Calu3 (cell line): ENCODE data around the gene ABL2. TPM values are rescaled to one million over a fixed set of nuclear protein-coding genes. Genes with fewer than 3 reads are reported as not detected.
"Not testable (repeated sequence)": the region's sequence is repeated elsewhere in the genome, so short reads cannot be mapped to it uniquely, and the experiment has no call there.

Experiments
- BruUV-seq: library from RNA; stranded (reverse); fragments of 400-500 nt; replicated peaks from 2 replicates; lab custom pipeline; 2021; lab: Mats Ljungman, UMichigan
- CTCF ChIA-PET: fragments of 300-600 bp; sonication (Branson Sonifier 250); formaldehyde crosslinking; loops from one replicate; lab custom pipeline; 2022; ENCODE audit warnings: antibody characterized with exemption; lab: Charles Lee
- DNase-seq: peaks from one replicate; pipeline ENCODE4 v3.0.0; 2022
- H3K27ac Mint-ChIP-seq: one replicate; pipeline ENCODE4 v1.8.0; 2022; ENCODE audit warnings: mixed read lengths; ENCODE audit not compliant: unreplicated experiment
- H3K27me3 Mint-ChIP-seq: one replicate; pipeline ENCODE4 v1.8.0; 2022; ENCODE audit warnings: mixed read lengths; ENCODE audit not compliant: unreplicated experiment
- H3K36me3 Mint-ChIP-seq: one replicate; pipeline ENCODE4 v1.8.0; 2022; ENCODE audit warnings: mild to moderate bottlenecking, moderate library complexity, mixed read lengths; ENCODE audit not compliant: insufficient read depth, unreplicated experiment
- H3K4me1 Mint-ChIP-seq: one replicate; pipeline ENCODE4 v1.8.0; 2022; ENCODE audit warnings: mild to moderate bottlenecking, low read depth, mixed read lengths; ENCODE audit not compliant: unreplicated experiment
- H3K4me3 Mint-ChIP-seq: one replicate; pipeline ENCODE4 v1.8.0; 2022; ENCODE audit warnings: mild to moderate bottlenecking, low read depth, moderate library complexity, mixed read lengths; ENCODE audit not compliant: unreplicated experiment
- H3K9me3 Mint-ChIP-seq: one replicate; pipeline ENCODE4 v1.8.0; 2022; ENCODE audit warnings: low read depth, mixed read lengths; ENCODE audit not compliant: unreplicated experiment
- CTCF ChIP-seq: fragments of 200-600 bp; IDR thresholded peaks from one replicate; pipeline ENCODE4 v1.8.0; 2022; ENCODE audit warnings: antibody characterized with exemption; ENCODE audit not compliant: unreplicated experiment
- intact Hi-C: fragments of 100-400 bp; cut with micrococcal nuclease; formaldehyde crosslinking; loops from one replicate; pipeline ENCODE4 v1.10.0; 2022; ENCODE audit not compliant: unreplicated experiment
- total RNA-seq: library from RNA; stranded (reverse); gene quantifications from 2 replicates; pipeline ENCODE4 v1.2.3, GENCODE V29; 2022

The ABL2 gene
- total RNA-seq, 1 experiment from 2014 or later = 47.8 TPM

GRCh38 chr1:179178183-179178582, 51.3 kb downstream of the ABL2 start:
- H3K4me3 Mint-ChIP-seq = no peak overlapping the region
- no TSS peak for BruUV-seq
- no peaks in the 10 kb centered on the region for H3K27me3 Mint-ChIP-seq
- H3K4me1 Mint-ChIP-seq = peaks cover 30% of the 10 kb centered on the region
- H3K27ac Mint-ChIP-seq = no peak overlapping the region
- intact Hi-C loops = loop anchor here (5.0 kb wide), 2 partner anchors 36 to 51 kb away; no protein-coding TSS in a partner anchor
- CTCF ChIA-PET = no interaction called here
- no peaks in the 10 kb centered on the region for H3K9me3 Mint-ChIP-seq
- no peaks in the 10 kb centered on the region for H3K36me3 Mint-ChIP-seq
- DNase-seq = no peak
- TF ChIP-seq CTCF = no peak

- TF ChIP-seq CTCF = no peak
- Mint-ChIP-seq H3K4me3 (no peak overlapping the region), H3K27ac (no peak overlapping the region), H3K27me3 (no peaks in the 10 kb centered on the region), H3K9me3 (no peaks in the 10 kb centered on the region), H3K4me1 (peaks cover 30% of the 10 kb centered on the region), H3K36me3 (no peaks in the 10 kb centered on the region)
- CTCF ChIA-PET = no interaction called here
- no TSS peak for BruUV-seq
- intact Hi-C loops = loop anchor here (5.0 kb wide), 2 partner anchors 35 to 50 kb away; no protein-coding TSS in a partner anchor
- DNase-seq = no peak
These were observed 51.9 kb downstream of the ABL2 start for GRCh38 chr1:179177615-179178014.

GRCh38 chr1:179177182-179177581, 52.3 kb downstream of the ABL2 start:
- CTCF ChIA-PET = no interaction called here
- Mint-ChIP-seq H3K4me3 (no peak overlapping the region), H3K9me3 (no peaks in the 10 kb centered on the region)

GRCh38 chr1:179175011-179175841, 54.3 kb downstream of the ABL2 start:
- no peaks in the 10 kb centered on the region for H3K9me3 Mint-ChIP-seq
- CTCF ChIA-PET = interaction anchor here (0.5 to 1.3 kb wide), 10 partner anchors 9 to 80 kb away, joined by 3 to 8 read pairs (median 4); no protein-coding TSS in a partner anchor
- peak; percentile 48 for DNase-seq

More at GRCh38 chr1:179177182-179177581, 52.3 kb downstream of the ABL2 start:
- no peaks in the 10 kb centered on the region for H3K27me3 Mint-ChIP-seq
- TF ChIP-seq CTCF = no peak
- H3K27ac Mint-ChIP-seq = no peak overlapping the region
- no TSS peak for BruUV-seq
- no peaks in the 10 kb centered on the region for H3K36me3 Mint-ChIP-seq
- H3K4me1 Mint-ChIP-seq = peaks cover 27% of the 10 kb centered on the region
- DNase-seq = no peak
- intact Hi-C loops = loop anchor here (5.0 kb wide), 2 partner anchors 35 to 50 kb away; no protein-coding TSS in a partner anchor

GRCh38 chr1:179170468-179170770, 59.1 kb downstream of the ABL2 start:
- H3K27me3 Mint-ChIP-seq, H3K27ac Mint-ChIP-seq, H3K9me3 Mint-ChIP-seq, BruUV-seq, H3K4me3 Mint-ChIP-seq, intact Hi-C loops, H3K36me3 Mint-ChIP-seq, DNase-seq: not testable (repeated sequence)
- peaks cover 49% of the 10 kb centered on the region for H3K4me1 Mint-ChIP-seq
- CTCF ChIA-PET = interaction anchor here (0.6 kb wide), 1 partner anchor 414 kb away, joined by 3 read pairs; no protein-coding TSS in a partner anchor

More at GRCh38 chr1:179175011-179175841, 54.3 kb downstream of the ABL2 start:
- no peak for TF ChIP-seq CTCF
- no peak overlapping the region for H3K4me3 Mint-ChIP-seq
- H3K36me3 Mint-ChIP-seq = no peaks in the 10 kb centered on the region
- peaks cover 23% of the 10 kb centered on the region for H3K4me1 Mint-ChIP-seq
- no TSS peak for BruUV-seq
- peak overlapping the region; percentile 77 for H3K27ac Mint-ChIP-seq
- H3K27me3 Mint-ChIP-seq = no peaks in the 10 kb centered on the region
- intact Hi-C loops = loop anchor here (5.0 kb wide), 2 partner anchors 33 to 48 kb away; no protein-coding TSS in a partner anchor
